Astrocyte (in vitro differentiated cells and primary cell): ENCODE data around the gene TUBE1.

Experiments
- CTCF ChIP-seq: IDR thresholded peaks from 2 replicates; pipeline ENCODE4 v1.5.1; 2011; ENCODE audit warnings: low read depth, mild to moderate bottlenecking, inconsistent platforms, low read length, moderate library complexity; ENCODE audit not compliant: insufficient read depth
- EZH2 ChIP-seq: IDR thresholded peaks from 2 replicates; pipeline ENCODE4 v1.6.1; 2012; ENCODE audit warnings: mild to moderate bottlenecking, low read length, inconsistent platforms; ENCODE audit not compliant: insufficient read depth

DNA sequence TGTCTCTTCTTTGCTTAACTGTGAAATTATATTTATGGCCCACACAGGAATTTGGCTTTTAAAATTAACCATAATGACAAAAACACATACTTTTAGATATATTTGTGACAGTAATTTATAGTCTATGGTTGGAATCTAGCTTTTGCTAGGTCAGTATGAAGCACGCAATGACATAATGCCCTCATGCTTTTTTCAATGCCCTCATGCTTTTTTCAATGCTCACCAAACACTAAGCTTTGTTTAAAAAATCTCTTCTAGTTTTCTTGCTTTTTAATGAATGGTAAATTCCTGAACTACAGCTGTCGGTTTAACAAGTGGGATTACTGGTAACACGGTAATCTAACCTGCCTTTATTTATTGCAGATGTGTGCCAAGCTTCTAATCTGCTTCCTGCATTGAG, 20.7 kb downstream of the TUBE1 start:
- no peak for TF ChIP-seq CTCF
- no peak for TF ChIP-seq EZH2
